Measurements from ENCODE around the gene ADGRE1.

Gene ADGRE1

GRCh38 chr19:6876748-6877147 lies 10.6 kb upstream of the ADGRE1 start:
- in situ Hi-C loops (cut with HindIII; ENCODE audit: low sequenced_read_pairs) = no loop called here

- in situ Hi-C loops (cut with HindIII; ENCODE audit: low sequenced_read_pairs) = no loop called here
Measured at GRCh38 chr19:6877766-6878165, 9.6 kb upstream of the ADGRE1 start.

- in situ Hi-C loops (cut with HindIII; ENCODE audit: low sequenced_read_pairs) = no loop called here
Measured at GRCh38 chr19:6886277-6886897, 992 bp upstream of the ADGRE1 start.

- in situ Hi-C loops (cut with HindIII; ENCODE audit: low sequenced_read_pairs) = no loop called here
Measured at GRCh38 chr19:6888967-6889366, 1.6 kb downstream of the ADGRE1 start.

GRCh38 chr19:6890401-6890913 lies 3.1 kb downstream of the ADGRE1 start:
- in situ Hi-C loops (cut with HindIII; ENCODE audit: low sequenced_read_pairs) = no loop called here

- in situ Hi-C loops (cut with HindIII; ENCODE audit: low sequenced_read_pairs) = no loop called here
Measured at GRCh38 chr19:6890938-6891337, 3.6 kb downstream of the ADGRE1 start.

DNA sequence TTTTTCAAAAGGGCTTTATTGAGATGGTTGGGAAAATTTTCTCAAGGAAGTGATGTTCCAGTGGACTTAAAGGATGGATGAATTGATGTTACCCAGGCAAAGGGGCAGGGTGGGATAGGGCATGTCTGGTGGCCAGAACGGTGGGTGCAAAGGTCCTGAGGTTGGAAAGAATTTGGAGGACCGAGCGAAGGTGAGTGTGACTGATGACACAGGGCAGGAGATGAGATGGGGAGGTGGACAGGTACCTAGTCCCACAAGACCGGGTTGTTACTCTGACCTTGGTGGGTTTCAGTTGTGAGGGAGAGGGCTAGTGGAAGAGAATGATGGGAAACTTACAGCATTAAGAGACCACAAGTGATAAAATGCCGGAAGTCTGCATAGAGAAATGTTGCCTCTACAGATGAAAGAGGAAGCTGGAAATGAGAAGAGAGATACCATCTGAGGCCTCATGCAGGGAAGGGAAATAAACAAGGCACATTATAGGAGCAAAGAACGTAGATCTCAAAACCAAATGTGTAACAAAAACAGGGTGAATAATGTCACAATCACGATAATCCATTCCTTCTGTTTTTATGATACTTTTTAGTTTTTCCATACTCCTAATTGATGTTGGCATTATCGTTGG lies 4.5 kb downstream of the ADGRE1 start:
- in situ Hi-C loops (cut with HindIII; ENCODE audit: low sequenced_read_pairs) = no loop called here

DNA sequence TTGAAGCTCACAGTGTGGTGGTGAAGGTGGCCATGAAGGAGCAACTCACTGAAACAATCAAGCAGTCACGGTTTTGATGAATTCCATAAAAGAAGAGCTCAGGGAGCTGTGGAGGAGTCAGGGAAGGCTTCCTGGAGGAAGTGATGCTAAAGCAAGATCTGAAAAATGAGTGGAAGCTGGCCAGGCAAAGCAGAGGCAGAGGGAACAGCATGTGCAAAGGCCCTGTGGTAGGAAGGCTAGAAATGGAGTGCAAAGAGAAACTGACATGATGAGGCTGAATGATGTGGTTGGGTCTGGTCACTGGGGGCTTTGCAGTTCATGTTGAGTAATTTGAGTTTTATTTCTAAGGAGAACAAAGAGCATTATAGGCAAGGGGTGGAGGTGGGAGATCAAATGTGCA lies 6.9 kb downstream of the ADGRE1 start:
- in situ Hi-C loops (cut with HindIII; ENCODE audit: low sequenced_read_pairs) = no loop called here

GRCh38 chr19:6903446-6903845 lies 16.1 kb downstream of the ADGRE1 start:
- in situ Hi-C loops (cut with HindIII; ENCODE audit: low sequenced_read_pairs) = no loop called here

DNA sequence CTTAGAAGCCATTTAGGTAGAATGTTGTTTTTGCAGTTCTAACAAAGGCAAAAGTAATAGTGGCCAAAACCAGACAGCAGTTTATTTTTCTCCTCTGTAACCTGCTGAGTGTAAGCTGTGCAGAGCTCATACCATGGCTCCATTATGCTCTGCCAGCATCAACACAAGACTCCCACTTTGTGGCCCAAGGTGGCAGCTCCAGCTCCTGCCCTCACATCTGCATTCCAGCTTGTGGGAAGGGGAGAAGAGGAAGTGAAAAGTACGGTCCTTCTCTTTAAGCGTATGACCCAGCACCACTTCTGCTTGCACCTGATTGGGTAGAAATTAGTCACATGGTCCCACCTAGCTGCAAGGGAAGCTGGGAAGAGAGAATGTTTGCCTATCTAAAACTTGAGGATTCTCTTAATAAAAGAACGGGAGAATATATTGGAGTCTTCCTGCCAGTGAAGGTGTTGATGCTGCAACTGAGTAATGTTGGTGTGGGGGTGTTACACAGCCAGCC lies 19.2 kb downstream of the ADGRE1 start:
- in situ Hi-C loops (cut with HindIII; ENCODE audit: low sequenced_read_pairs) = no loop called here

DNA sequence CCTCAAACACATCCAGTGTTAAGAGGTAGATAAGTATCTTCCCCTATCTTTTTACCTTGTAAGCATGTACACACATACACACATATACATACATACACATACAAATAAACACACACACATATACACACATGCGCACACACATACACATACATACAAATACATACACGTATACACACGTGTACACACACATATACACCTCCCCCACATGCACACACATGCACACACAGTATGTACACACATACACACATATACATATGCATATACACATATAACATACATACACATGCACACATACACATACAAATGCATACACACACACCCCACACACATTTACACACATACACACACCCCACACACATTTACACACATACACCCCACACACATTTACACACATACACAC lies 24.1 kb downstream of the ADGRE1 start:
- in situ Hi-C loops (cut with HindIII; ENCODE audit: low sequenced_read_pairs) = no loop called here

DNA sequence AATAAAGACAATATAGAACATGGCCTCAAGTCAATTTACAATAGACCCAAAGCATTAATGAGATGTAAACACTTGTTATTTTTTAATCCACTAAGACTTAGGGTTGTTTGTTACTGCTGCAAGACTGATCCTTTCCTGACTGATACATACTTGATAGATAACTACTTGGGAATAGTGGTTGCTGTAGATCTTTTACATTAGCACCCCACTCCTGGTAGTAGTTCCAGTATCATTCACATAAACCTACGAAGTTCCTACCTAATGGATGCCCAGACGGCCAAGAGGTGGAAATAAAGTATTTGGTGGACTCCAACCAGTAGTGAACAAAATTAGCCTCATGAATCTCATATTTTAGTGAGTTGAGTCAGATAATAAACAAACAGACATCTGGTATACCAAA lies 26.9 kb downstream of the ADGRE1 start:
- in situ Hi-C loops (cut with HindIII; ENCODE audit: low sequenced_read_pairs) = no loop called here

DNA sequence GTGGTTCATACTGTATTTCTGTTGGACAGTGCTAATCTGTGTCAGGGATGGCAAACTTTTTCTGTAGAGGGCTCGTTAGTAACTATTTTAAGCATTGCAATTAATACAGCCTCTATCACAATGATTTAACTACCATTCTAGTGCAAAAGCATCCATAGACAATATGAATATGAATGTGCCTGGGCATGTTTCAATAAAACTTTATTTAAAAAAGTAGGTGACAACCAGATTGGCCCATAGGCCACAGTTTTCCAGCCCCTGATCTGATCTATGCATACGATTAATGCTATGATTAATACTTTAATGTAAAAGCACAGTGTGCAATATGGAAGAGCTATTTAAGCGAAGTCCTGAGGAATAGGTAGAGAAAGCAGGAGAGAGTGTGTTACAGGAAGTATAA lies 29.6 kb downstream of the ADGRE1 start:
- in situ Hi-C loops (cut with HindIII; ENCODE audit: low sequenced_read_pairs) = no loop called here

- in situ Hi-C loops (cut with HindIII; ENCODE audit: low sequenced_read_pairs) = no loop called here
Measured at GRCh38 chr19:6925386-6925785, 38.0 kb downstream of the ADGRE1 start.

DNA sequence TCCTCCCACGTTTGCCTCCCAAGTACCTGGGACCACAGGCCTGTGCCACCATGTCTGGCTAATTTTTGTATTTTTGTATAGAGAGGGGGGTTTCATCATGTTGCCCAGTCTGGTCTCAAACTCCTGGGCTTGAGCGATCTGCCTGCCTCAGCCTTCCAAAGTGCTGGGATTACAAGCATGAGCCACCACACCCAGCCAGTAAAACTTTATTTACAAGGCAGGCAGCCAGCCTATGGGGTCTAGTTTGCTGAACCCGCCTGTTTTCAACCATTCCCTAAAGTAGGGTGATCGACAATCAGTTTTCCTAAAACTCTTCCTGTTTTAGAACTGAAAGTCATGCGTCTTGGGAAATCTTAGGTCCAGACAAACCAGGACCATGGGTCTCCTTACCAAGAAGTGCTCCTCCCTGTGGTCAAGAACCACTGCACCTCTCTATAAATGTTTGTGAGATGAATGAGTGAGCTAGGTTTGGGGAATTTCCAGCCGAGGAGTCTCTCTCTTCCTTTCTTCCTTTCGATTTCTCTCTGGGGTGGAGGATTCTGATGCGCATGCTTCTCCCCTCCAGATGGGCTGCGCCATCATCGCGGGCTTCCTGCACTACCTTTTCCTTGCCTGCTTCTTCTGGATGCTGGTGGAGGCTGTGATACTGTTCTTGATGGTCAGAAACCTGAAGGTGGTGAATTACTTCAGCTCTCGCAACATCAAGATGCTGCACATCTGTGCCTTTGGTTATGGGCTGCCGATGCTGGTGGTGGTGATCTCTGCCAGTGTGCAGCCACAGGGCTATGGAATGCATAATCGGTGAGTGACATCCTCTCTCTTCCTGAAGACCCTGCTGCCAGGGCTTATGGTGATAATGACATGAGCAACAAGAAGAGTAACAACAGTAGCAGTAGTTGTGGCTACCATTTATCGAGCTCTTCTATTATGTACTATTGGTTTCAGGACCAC lies 38.7 kb downstream of the ADGRE1 start:
- in situ Hi-C loops (cut with HindIII; ENCODE audit: low sequenced_read_pairs) = no loop called here

GRCh38 chr19:6930190-6930589 lies 42.8 kb downstream of the ADGRE1 start:
- in situ Hi-C loops (cut with HindIII; ENCODE audit: low sequenced_read_pairs) = no loop called here

DNA sequence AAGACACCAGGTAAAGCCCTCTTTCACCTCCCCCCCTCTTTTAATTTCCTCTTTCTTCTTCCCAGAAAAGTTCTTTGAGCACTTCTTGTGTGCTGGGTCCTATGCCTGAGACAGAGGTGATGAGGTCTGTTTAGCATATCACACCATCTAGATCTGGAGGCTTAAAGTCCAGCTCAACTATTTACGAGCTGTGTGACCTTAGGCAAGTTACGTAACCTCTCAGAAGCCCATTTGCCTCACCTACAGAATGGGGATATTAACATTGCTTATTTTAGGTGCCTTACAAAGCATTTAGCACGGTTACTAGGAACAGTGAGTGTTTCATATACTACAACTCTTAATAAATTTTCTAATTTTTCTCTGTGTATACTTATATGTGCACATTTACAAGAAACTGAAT lies 47.7 kb downstream of the ADGRE1 start:
- in situ Hi-C loops (cut with HindIII; ENCODE audit: low sequenced_read_pairs) = no loop called here

- in situ Hi-C loops (cut with HindIII; ENCODE audit: low sequenced_read_pairs) = no loop called here
Measured at GRCh38 chr19:6935618-6936017, 48.2 kb downstream of the ADGRE1 start.

- in situ Hi-C loops (cut with HindIII; ENCODE audit: low sequenced_read_pairs) = no loop called here
Measured at GRCh38 chr19:6945733-6946132, 58.4 kb downstream of the ADGRE1 start.

- in situ Hi-C loops (cut with HindIII; ENCODE audit: low sequenced_read_pairs) = no loop called here
Measured at GRCh38 chr19:6947745-6948144, 60.4 kb downstream of the ADGRE1 start.

DNA sequence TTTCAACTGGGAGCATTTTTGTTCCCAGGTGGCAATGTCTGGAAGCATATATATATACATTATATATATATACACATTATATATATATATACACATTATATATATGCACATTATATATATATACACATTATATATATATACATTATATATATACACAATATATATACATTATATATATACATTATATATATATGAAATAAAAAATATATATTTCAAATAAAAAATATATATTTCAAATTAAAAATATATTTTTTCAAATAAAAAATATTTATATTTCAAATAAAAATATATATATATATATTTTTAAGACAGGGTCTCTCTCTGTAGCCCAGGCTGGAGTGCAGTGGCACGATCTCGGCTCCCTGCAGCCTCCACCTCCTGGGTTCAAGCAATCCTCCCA lies 61.5 kb downstream of the ADGRE1 start:
- in situ Hi-C loops (cut with HindIII; ENCODE audit: low sequenced_read_pairs) = no loop called here

Data from DLD1 (cell line).